H1 (cell line): Measurements from ENCODE around the gene PDZRN3. TPM values are rescaled to one million over a fixed set of nuclear protein-coding genes. Genes with fewer than 3 reads are reported as not detected.

Experiments used
- CTCF ChIA-PET: fragments of 300-600 bp; sonication (Branson Sonifier 250); formaldehyde crosslinking; loops from one replicate; lab custom pipeline; 2021; ENCODE audit not compliant: partially characterized antibody; lab: Charles Lee
- POLR2A ChIA-PET: fragments of 300-600 bp; sonication (Branson Sonifier 250); formaldehyde crosslinking; loops from one replicate; lab custom pipeline; 2021; ENCODE audit warnings: inconsistent platforms; ENCODE audit not compliant: partially characterized antibody; lab: Charles Lee
- DNase-seq, 2 experiments: peaks; one replicate each; pipeline versions ENCODE4 v3.0.0 to v3.0.0-alpha.2; 2010 to 2022; ENCODE audit warnings: low spot score in 2 of 2, low read depth in 1 of 2, mixed read lengths in 1 of 2
- FAIRE-seq: peaks from 2 replicates; lab custom pipeline; 2011; peaks lifted over from hg19 to GRCh38; lab: Jason Lieb, UNC
- H2AFZ ChIP-seq: 2 replicates; pipeline ENCODE4 v1.8.1; 2012; ENCODE audit warnings: low read length, inconsistent platforms
- H2AK5ac ChIP-seq: 2 replicates; pipeline ENCODE4 v1.6.1; 2013; ENCODE audit warnings: low read depth, low read length
- H2BK120ac ChIP-seq: replicated peaks from 2 replicates; pipeline ENCODE3; 2013; ENCODE audit warnings: low read depth, low read length, inconsistent platforms
- H2BK12ac ChIP-seq: 2 replicates; pipeline ENCODE4 v1.6.1; 2013; ENCODE audit warnings: low read depth, low read length
- H2BK15ac ChIP-seq: 2 replicates; pipeline ENCODE4 v1.6.1; 2013; ENCODE audit warnings: low read length
- H2BK20ac ChIP-seq: 2 replicates; pipeline ENCODE4 v1.6.1; 2013; ENCODE audit warnings: low read length
- H2BK5ac ChIP-seq: 2 replicates; pipeline ENCODE4 v1.6.1; 2013; ENCODE audit warnings: low read depth, low read length
- H3K14ac ChIP-seq: 2 replicates; pipeline ENCODE4 v1.6.1; 2013; ENCODE audit warnings: inconsistent platforms; ENCODE audit not compliant: insufficient read length
- H3K18ac ChIP-seq: 2 replicates; pipeline ENCODE4 v1.6.1; 2013; ENCODE audit warnings: low read length; ENCODE audit errors: extremely low read depth
- H3K23ac ChIP-seq: 2 replicates; pipeline ENCODE4 v1.6.1; 2013; ENCODE audit warnings: inconsistent platforms; ENCODE audit not compliant: insufficient read length
- H3K23me2 ChIP-seq: 2 replicates; pipeline ENCODE4 v1.6.1; 2013; ENCODE audit warnings: low read depth, low read length
- H3K27ac ChIP-seq: 2 replicates; pipeline ENCODE4 v1.6.1; 2011; ENCODE audit warnings: low read depth, low read length, inconsistent platforms
- H3K27me3 ChIP-seq, 4 experiments: replicated peaks in 1 of 4; 1 replicate in 1 of 4; 2 replicates in 3 of 4; pipeline versions ENCODE4 v1.6.1 to v1.8.1; 2011 to 2013; ENCODE audit warnings: low read length in 3 of 4, mild to moderate bottlenecking in 3 of 4, inconsistent platforms in 2 of 4, mixed read lengths in 2 of 4, moderate library complexity in 1 of 4; ENCODE audit not compliant: control insufficient read depth in 3 of 4, insufficient read depth in 3 of 4; ENCODE audit errors: extremely low read depth in 1 of 4
- H3K36me3 ChIP-seq, 4 experiments: 2 replicates each; pipeline versions ENCODE4 v1.6.1 to v1.8.1; 2011 to 2013; ENCODE audit warnings: mild to moderate bottlenecking in 4 of 4, low read length in 3 of 4, moderate library complexity in 2 of 4, control low read depth in 1 of 4, inconsistent platforms in 1 of 4; ENCODE audit not compliant: insufficient read depth in 4 of 4, control insufficient read depth in 2 of 4
- H3K4ac ChIP-seq: replicated peaks from 2 replicates; pipeline ENCODE3; 2013; ENCODE audit warnings: low read length, low read depth, mixed read lengths, inconsistent platforms; ENCODE audit not compliant: insufficient read length
- H3K4me1 ChIP-seq, 4 experiments: replicated peaks in 1 of 4; 1 replicate in 1 of 4; 2 replicates in 3 of 4; pipeline versions ENCODE4 v1.6.1 to v1.8.1; 2011 to 2013; ENCODE audit warnings: low read length in 3 of 4, inconsistent platforms in 2 of 4, mixed read lengths in 1 of 4; ENCODE audit not compliant: insufficient read depth in 4 of 4, control insufficient read depth in 3 of 4
- H3K4me2 ChIP-seq, 2 experiments: 2 replicates each; pipeline versions ENCODE4 v1.6.1 to v1.8.1; 2011 to 2013; ENCODE audit warnings: low read depth in 2 of 2, low read length in 2 of 2, control low read depth in 1 of 2, inconsistent platforms in 1 of 2, mild to moderate bottlenecking in 1 of 2; ENCODE audit not compliant: insufficient read depth in 1 of 2
- H3K4me3 ChIP-seq, 4 experiments: fragments of 200-600, 300-600 bp in 1 of 4; sonication (generic), shearing (Covaris generic), sonication (Bioruptor Twin) in 1 of 4; 2 replicates each; pipeline versions ENCODE4 v1.5.1 to v1.8.1; 2011 to 2016; ENCODE audit warnings: low read length in 4 of 4, low read depth in 3 of 4, control low read depth in 2 of 4, inconsistent platforms in 2 of 4, mild to moderate bottlenecking in 2 of 4, mixed read lengths in 1 of 4, moderate library complexity in 1 of 4; ENCODE audit not compliant: insufficient read depth in 2 of 4; ENCODE audit errors: extremely low read depth in 1 of 4
- H3K56ac ChIP-seq: replicated peaks from 2 replicates; pipeline ENCODE3; 2013; ENCODE audit warnings: low read depth, mild to moderate bottlenecking, mixed read lengths, low read length, inconsistent platforms; ENCODE audit not compliant: insufficient read length
- H3K79me1 ChIP-seq: 2 replicates; pipeline ENCODE4 v1.6.1; 2013; ENCODE audit warnings: low read depth, low read length, control low read depth
- H3K79me2 ChIP-seq, 2 experiments: 2 replicates each; pipeline versions ENCODE4 v1.6.1 to v1.8.1; 2012 to 2013; ENCODE audit warnings: low read length in 2 of 2, mild to moderate bottlenecking in 2 of 2, inconsistent platforms in 1 of 2; ENCODE audit not compliant: insufficient read depth in 2 of 2, control insufficient read depth in 1 of 2
- H3K9ac ChIP-seq, 4 experiments: replicated peaks in 1 of 4; 1 replicate in 1 of 4; 2 replicates in 3 of 4; pipeline versions ENCODE4 v1.6.1 to v1.8.1; 2011 to 2013; ENCODE audit warnings: low read depth in 3 of 4, low read length in 3 of 4, control low read depth in 2 of 4, mild to moderate bottlenecking in 2 of 4, moderate library complexity in 2 of 4, inconsistent platforms in 1 of 4; ENCODE audit errors: extremely low read depth in 1 of 4
- H3K9me3 ChIP-seq, 2 experiments: 2 replicates each; pipeline versions ENCODE4 v1.6.1 to v1.8.1; 2012 to 2013; ENCODE audit warnings: mild to moderate bottlenecking in 2 of 2, moderate library complexity in 2 of 2, control low read depth in 1 of 2, inconsistent platforms in 1 of 2, low read depth in 1 of 2, low read length in 1 of 2, mixed read lengths in 1 of 2; ENCODE audit not compliant: insufficient read depth in 2 of 2
- H4K20me1 ChIP-seq, 2 experiments: replicated peaks in 1 of 2; 2 replicates each; pipeline versions ENCODE3 to v1.8.1; 2011 to 2013; ENCODE audit warnings: inconsistent platforms in 2 of 2, low read length in 2 of 2, mild to moderate bottlenecking in 1 of 2; ENCODE audit not compliant: insufficient read depth in 2 of 2, control insufficient read depth in 1 of 2
- H4K5ac ChIP-seq: 2 replicates; pipeline ENCODE4 v1.6.1; 2013; ENCODE audit warnings: low read length, low read depth, mixed read lengths, inconsistent platforms; ENCODE audit not compliant: insufficient read length
- H4K8ac ChIP-seq: 2 replicates; pipeline ENCODE4 v1.8.0; 2013; ENCODE audit warnings: mild to moderate bottlenecking, moderate library complexity, low read length, inconsistent platforms; ENCODE audit not compliant: insufficient read depth; ENCODE audit errors: extremely low read depth
- H4K91ac ChIP-seq: replicated peaks from 2 replicates; pipeline ENCODE3; 2013; ENCODE audit warnings: low read length, mixed read lengths, inconsistent platforms; ENCODE audit not compliant: insufficient read length
- ASH2L ChIP-seq: fragments of 200-600, 300-600 bp; sonication (generic); IDR thresholded peaks from one replicate; pipeline ENCODE4 v1.7.1; 2017; ENCODE audit warnings: low read length
- CBX5 ChIP-seq: fragments of 300-800, 300-1000 bp; sonication (generic); IDR thresholded peaks from 2 replicates; pipeline ENCODE4 v1.7.1; 2016; ENCODE audit warnings: antibody characterized with exemption, low read length, low read depth
- EZH2 ChIP-seq: fragments of 200-600 bp; sonication (generic); IDR thresholded peaks from 2 replicates; pipeline ENCODE4 v1.7.1; 2012; ENCODE audit warnings: low read depth, mild to moderate bottlenecking, moderate library complexity, low read length, inconsistent platforms; ENCODE audit not compliant: severe bottlenecking
- FOSL1 ChIP-seq: IDR thresholded peaks from 2 replicates; pipeline ENCODE4 v1.6.1; 2011; ENCODE audit warnings: mild to moderate bottlenecking, low read depth, low read length, moderate library complexity; ENCODE audit not compliant: insufficient read depth
- GABPA ChIP-seq: IDR thresholded peaks from 2 replicates; pipeline ENCODE4 v1.6.1; 2011; ENCODE audit warnings: mild to moderate bottlenecking, low read length, moderate library complexity, borderline replicate concordance; ENCODE audit not compliant: insufficient read depth
- SIX5 ChIP-seq: IDR thresholded peaks from 2 replicates; pipeline ENCODE4 v1.6.1; 2011; ENCODE audit warnings: mild to moderate bottlenecking, low read depth, low read length
- SP2 ChIP-seq: IDR thresholded peaks from 2 replicates; pipeline ENCODE4 v1.6.1; 2012; ENCODE audit warnings: mild to moderate bottlenecking, low read length, inconsistent platforms
- SUZ12 ChIP-seq: fragments of 200-600 bp; sonication (generic); IDR thresholded peaks from 2 replicates; pipeline ENCODE4 v1.6.1; 2012; ENCODE audit warnings: mild to moderate bottlenecking, inconsistent platforms, low read length, moderate library complexity, mixed read lengths
- TEAD4 ChIP-seq: IDR thresholded peaks from 2 replicates; pipeline ENCODE4 v1.6.1; 2012; ENCODE audit warnings: low read depth, low read length, inconsistent platforms, mixed read lengths
- WGBS, 2 experiments: shearing (Covaris generic) in 1 of 2; methylation state at CpG; one replicate each; pipeline versions ENCODE4 v1.1.6 to v1.1.7; 2013 to 2015; ENCODE audit warnings: low lambda C conversion rate in 2 of 2, mixed read lengths in 2 of 2, inconsistent platforms in 1 of 2, low coverage in 1 of 2, missing lambda C conversion rate in 1 of 2; ENCODE audit not compliant: insufficient replicate concordance in 2 of 2, insufficient coverage in 1 of 2, insufficient read length in 1 of 2; ENCODE audit errors: extremely low coverage in 1 of 2, missing lambda C conversion rate in 1 of 2; 5-methylcytosine and 5-hydroxymethylcytosine counted together
- polyA plus RNA-seq, 7 experiments: library from polyadenylated mRNA; depleted of rRNA in 3 of 7; stranded (reverse) in 5 of 7; unstranded in 2 of 7; fragments of >200 nt in 5 of 7; fragments of 200-250 nt in 2 of 7; gene quantifications; 1 replicate in 5 of 7; 2 replicates in 1 of 7; 4 replicates in 1 of 7; pipeline versions ENCODE4 v1.2.1 to v1.2.3, GENCODE V29; 2011 to 2013; ENCODE audit warnings: missing spikeins in 2 of 7, mixed read lengths in 2 of 7
- total RNA-seq: library from RNA; stranded (reverse); fragmentation: NEBNext Ultra II Directional; extraction: Animal tissue kit (Norgen Biotek cat#: 25700); gene quantifications from 2 replicates; pipeline ENCODE4 v1.2.1, GENCODE V29; 2021
- TF ChIP-seq, protein P1 (sequence below), 3 experiments: IDR thresholded peaks; 1 replicate in 2 of 3; 2 replicates in 1 of 3; pipeline versions ENCODE4 v1.5.1 to v1.6.1; 2011; ENCODE audit warnings: low read length in 3 of 3, mild to moderate bottlenecking in 3 of 3, inconsistent platforms in 2 of 3, low read depth in 1 of 3, moderate library complexity in 1 of 3; ENCODE audit not compliant: insufficient read depth in 1 of 3; ENCODE audit errors: control extremely low read depth in 1 of 3

PDZRN3 gene
- total and polyA plus RNA-seq, 2 of the 8 experiments (the other 6 are each of a cell fraction or from before 2014, with no cell fraction given) = 4.2 to 20.5 TPM

DNA sequence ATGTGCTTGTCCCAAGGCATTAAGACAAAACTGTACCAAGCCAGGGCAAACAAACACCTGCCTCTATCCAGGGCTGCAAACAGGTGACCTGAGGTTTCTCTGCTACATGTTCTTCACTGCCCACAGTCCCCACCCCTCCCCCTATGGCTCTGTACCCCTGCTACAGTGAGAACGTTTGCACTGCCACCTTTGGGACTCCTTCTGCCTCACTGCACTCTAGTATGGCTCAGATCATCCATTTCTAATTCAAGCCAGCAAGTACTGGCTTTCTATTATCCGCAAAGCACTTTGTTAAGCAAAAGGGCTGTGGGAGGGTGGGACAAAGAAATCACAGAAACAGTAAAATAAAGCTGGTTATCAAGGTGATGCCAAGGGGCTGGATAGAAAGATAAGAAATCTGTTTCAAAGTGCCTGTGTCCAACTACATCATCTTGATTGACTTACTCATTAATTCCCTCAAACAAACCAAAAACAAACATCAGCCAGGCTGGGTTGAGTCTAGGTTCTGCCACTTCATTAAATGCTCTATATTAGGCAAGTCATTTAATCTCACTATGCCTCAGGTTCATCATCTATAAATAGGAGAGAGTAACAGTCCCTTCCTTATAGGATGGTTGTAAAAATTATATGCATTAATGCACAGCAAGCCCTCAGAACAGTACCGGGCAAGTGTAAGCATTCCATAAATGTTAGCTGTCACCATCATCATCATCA lies 95.3 kb downstream of the PDZRN3 start:
- Histone ChIP-seq H3K56ac (no peak overlapping the region), H2AFZ (no peak overlapping the region), H4K5ac (no peak overlapping the region), H3K27me3 (no peaks in the 10 kb centered on the region), H3K9me3 (no peaks in the 10 kb centered on the region), H2BK120ac (no peak overlapping the region), H3K4me3 (no peak overlapping the region), H3K79me2 (peaks cover 0 to 4% of the 10 kb centered on the region in 2 experiments; a peak in 2 of 4 replicates), H2BK5ac (no peak overlapping the region), H3K9ac (no peak overlapping the region), H4K8ac (no peak overlapping the region), H3K36me3 (no peaks in the 10 kb centered on the region), H3K23ac (no peak overlapping the region), H3K79me1 (no peaks in the 10 kb centered on the region; the same call in 1 of the 2 replicates), H3K27ac (no peak overlapping the region), H3K4ac (no peak overlapping the region), H2AK5ac (no peak overlapping the region), H2BK20ac (no peak overlapping the region), H2BK12ac (no peak overlapping the region), H4K20me1 (peaks cover 0 to 2% of the 10 kb centered on the region in 2 experiments), H2BK15ac (no peak overlapping the region), H3K4me2 (no peak overlapping the region), H3K18ac (no peak overlapping the region), H4K91ac (no peak overlapping the region), H3K14ac (no peak overlapping the region), H3K4me1 (peaks cover 0 to 3% (median 1%) of the 10 kb centered on the region in 4 experiments; a peak in 3 of 7 replicates), H3K23me2 (no peaks in the 10 kb centered on the region; the same call in 1 of the 2 replicates)
- ChIA-PET CTCF (no interaction called here), POLR2A (no interaction called here)
- DNase-seq (no peak), FAIRE-seq (no peak)
- 84% methylated on average over 3 of the region's 3 CpGs; no CpG with 5 or more reads in 1 of the 2 experiments for WGBS, 2 experiments
- TF ChIP-seq ASH2L (no peak), TEAD4 (no peak), EZH2 (no peak), SP2 (no peak), SUZ12 (no peak), GABPA (no peak), CBX5 (no peak), FOSL1 (no peak), SIX5 (no peak)
- TF ChIP-seq, protein P1, sequence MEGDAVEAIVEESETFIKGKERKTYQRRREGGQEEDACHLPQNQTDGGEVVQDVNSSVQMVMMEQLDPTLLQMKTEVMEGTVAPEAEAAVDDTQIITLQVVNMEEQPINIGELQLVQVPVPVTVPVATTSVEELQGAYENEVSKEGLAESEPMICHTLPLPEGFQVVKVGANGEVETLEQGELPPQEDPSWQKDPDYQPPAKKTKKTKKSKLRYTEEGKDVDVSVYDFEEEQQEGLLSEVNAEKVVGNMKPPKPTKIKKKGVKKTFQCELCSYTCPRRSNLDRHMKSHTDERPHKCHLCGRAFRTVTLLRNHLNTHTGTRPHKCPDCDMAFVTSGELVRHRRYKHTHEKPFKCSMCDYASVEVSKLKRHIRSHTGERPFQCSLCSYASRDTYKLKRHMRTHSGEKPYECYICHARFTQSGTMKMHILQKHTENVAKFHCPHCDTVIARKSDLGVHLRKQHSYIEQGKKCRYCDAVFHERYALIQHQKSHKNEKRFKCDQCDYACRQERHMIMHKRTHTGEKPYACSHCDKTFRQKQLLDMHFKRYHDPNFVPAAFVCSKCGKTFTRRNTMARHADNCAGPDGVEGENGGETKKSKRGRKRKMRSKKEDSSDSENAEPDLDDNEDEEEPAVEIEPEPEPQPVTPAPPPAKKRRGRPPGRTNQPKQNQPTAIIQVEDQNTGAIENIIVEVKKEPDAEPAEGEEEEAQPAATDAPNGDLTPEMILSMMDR (IDR thresholded peaks at IDR 0.05; ENCODE audit: control extremely low read depth in 1 of 3, insufficient read depth in 1 of 3, low read depth in 1 of 3, low read length in 3 of 3) = no peak
